GM12865 (cell line): Measurements from ENCODE around the gene MED16.
"Not testable (repeated sequence)": the region's sequence is repeated elsewhere in the genome, so short reads cannot be mapped to it uniquely, and the experiment has no call there.

Experiments
- DNase-seq: peaks from one replicate; pipeline ENCODE4 v3.0.0; 2010; ENCODE audit warnings: low read depth
- H3K4me3 ChIP-seq: 2 replicates; pipeline ENCODE4 v1.5.1; 2011; ENCODE audit warnings: mild to moderate bottlenecking, low read depth, low read length, control low read depth
- TF ChIP-seq, protein P1 (sequence below): IDR thresholded peaks from 2 replicates; pipeline ENCODE4 v1.5.1; 2011; ENCODE audit warnings: low read length, control low read depth, low read depth, inconsistent platforms; ENCODE audit not compliant: insufficient read depth; ENCODE audit errors: missing control alignments

The MED16 gene

DNA sequence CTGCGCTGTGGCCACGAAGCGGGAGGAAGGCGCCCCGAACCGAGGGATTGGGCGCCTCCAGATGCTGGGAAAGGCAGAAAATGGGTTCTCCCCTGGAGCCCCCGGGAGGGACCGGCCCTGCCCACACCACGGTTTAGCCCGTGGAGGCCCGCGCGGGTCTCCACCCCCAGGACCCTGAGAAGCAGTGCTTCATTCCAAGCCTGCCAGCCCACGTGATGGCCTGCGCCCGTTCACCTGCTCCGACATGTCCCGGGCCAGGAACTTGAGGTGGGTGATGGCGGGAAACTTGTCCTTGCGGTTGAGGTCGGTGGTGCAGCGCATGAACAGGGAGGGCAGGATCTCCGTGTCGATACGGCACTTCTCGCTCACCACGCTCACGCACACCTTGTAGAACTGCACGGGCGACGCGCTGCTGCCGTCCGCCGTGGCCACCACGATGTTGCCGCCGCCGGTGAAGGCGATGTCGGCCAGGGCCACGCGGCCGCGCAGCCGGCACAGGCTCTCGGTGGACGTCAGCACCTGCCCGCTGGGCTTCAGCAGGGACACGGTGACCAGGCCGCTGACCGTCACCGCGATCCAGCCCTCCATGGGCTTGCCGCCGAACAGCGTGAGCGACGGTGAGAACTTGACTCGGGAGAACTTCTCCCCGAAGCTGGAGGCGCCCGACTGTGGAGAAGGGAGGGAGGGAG, 7.3 kb downstream of the MED16 start:
- TF ChIP-seq, protein P1, sequence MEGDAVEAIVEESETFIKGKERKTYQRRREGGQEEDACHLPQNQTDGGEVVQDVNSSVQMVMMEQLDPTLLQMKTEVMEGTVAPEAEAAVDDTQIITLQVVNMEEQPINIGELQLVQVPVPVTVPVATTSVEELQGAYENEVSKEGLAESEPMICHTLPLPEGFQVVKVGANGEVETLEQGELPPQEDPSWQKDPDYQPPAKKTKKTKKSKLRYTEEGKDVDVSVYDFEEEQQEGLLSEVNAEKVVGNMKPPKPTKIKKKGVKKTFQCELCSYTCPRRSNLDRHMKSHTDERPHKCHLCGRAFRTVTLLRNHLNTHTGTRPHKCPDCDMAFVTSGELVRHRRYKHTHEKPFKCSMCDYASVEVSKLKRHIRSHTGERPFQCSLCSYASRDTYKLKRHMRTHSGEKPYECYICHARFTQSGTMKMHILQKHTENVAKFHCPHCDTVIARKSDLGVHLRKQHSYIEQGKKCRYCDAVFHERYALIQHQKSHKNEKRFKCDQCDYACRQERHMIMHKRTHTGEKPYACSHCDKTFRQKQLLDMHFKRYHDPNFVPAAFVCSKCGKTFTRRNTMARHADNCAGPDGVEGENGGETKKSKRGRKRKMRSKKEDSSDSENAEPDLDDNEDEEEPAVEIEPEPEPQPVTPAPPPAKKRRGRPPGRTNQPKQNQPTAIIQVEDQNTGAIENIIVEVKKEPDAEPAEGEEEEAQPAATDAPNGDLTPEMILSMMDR: no peak
- DNase-seq: no peak
- no peak overlapping the region for H3K4me3 ChIP-seq

DNA sequence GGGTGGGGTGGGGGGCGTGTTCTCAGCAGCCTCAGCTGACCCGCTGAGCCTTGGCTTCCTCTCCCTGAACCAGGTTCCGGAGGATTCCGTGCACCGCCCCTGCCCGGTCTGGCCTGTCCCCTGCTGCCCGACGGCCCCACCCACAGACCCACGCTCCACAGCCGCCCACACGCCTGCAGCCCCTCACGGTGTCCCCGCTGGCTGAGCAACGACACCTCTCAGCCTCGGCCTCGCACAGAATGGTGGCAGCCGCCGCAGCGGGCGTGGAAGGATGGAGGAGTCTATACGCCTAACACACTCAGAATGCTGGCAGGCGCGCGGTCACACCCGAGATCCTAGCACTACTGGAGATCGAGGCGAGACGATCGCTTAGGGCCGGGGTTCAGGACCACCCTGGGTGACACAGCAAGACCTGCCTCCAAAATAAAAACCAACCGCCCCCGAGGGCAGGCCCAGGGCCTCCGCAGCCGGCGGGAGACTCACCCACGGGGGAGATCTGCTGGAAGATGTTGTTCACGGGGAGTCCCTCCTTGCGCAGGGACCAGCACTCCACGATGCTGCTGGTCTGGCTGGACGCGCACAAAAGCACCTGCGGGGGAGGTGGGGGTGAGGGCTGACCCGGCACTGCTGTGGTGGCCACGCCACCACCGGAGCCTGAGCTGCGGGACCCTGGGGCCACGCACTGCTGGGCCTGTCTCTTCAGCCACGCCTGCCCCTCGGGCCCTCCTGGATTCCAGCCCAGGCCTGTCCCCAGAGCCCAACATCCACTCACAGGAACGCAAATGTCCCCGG, 8.4 kb downstream of the MED16 start:
- DNase-seq: no peak
- no peak overlapping the region for H3K4me3 ChIP-seq
- TF ChIP-seq, protein P1: no peak

DNA sequence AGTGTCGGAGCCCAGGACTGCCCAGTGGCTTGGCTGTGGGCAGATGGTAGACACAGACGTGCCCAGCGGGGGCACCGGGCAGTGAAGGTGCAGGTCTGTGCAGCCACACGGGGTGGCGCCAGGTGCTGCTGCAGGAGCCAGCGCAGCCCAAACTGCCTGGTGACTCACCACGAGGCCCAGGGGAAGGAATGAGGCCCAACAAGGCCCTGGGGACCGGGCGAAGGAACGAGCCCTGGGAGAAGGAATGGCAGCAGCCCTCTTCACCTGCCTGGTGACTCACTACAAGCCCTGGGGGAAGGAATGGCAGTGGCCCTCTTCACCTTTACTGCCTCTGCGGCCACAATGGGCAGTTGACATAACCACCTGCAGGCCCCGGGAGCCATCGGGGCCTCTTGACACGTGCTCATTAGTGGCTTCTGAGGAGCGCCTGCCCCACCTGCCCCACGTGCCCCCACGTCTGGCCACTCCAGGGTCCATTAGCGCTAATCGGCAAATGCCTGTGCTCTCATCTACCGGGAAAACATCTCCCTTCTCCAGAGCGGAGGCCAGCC, 9.3 kb downstream of the MED16 start:
- H3K4me3 ChIP-seq: no peak overlapping the region
- no peak for DNase-seq
- TF ChIP-seq, protein P1: no peak

DNA sequence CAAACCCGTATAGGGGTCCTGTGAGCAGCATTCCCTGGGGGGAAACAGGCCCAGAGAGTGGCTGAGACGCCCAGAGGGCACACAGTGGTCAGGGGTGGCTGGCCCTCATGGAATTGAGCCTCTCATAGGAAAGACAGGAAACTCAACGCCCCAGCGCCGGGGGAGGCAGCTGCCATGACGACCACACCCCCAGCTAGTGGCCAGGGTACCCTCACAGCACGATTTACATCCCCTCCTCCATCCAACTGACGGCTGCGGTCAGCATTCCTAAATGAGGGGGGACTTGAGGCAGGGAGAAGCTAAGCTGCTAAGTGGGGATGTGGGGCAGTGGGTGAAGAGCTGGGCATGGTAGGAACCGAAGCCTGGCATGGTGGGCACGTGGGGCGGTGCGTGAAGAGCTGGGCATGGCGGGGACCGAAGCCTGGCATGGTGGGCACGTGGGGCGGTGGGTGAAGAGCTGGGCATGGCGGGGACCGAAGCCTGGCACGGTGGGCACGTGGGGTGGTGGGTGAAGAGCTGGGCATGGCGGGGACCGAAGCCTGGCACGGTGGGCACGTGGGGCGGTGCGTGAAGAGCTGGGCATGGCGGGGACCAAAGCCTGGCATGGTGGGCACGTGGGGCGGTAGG, 10.0 kb downstream of the MED16 start:
- H3K4me3 ChIP-seq: no peak overlapping the region
- TF ChIP-seq, protein P1: no peak
- no peak for DNase-seq

DNA sequence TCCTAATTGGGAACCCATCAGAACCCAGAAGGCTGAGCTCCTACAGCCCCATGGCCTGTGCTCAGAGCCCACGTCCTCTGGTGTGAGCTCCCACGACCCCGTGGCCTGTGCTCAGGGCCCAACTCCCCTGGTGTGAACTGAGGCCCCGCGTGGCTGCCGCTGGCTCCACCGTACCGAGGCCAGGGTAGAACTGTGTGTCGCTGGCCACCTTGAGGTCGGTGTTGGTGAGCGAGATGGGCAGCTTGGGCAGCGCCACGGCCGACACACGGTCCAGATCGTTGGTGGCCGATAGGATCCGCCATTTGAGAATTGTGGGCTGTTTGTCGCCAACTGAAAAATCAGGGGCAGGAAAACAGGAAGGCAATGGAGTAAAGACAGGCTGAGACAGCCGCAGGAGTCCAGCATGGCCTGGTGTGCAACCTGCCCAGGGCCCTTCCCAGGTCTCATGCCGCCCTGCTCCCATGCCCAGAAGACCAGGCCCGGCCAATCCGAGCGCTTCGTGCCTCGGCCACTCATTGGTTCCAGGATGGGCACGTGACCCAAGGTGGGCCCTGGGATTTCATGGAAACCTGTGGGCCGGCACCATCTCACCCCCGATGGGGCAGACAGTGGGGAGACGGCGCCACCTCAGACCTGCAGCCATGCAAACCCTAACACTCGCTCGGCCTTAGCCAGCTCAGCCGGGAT, 11.5 kb downstream of the MED16 start:
- no peak overlapping the region for H3K4me3 ChIP-seq
- no peak for DNase-seq
- TF ChIP-seq, protein P1: no peak

DNA sequence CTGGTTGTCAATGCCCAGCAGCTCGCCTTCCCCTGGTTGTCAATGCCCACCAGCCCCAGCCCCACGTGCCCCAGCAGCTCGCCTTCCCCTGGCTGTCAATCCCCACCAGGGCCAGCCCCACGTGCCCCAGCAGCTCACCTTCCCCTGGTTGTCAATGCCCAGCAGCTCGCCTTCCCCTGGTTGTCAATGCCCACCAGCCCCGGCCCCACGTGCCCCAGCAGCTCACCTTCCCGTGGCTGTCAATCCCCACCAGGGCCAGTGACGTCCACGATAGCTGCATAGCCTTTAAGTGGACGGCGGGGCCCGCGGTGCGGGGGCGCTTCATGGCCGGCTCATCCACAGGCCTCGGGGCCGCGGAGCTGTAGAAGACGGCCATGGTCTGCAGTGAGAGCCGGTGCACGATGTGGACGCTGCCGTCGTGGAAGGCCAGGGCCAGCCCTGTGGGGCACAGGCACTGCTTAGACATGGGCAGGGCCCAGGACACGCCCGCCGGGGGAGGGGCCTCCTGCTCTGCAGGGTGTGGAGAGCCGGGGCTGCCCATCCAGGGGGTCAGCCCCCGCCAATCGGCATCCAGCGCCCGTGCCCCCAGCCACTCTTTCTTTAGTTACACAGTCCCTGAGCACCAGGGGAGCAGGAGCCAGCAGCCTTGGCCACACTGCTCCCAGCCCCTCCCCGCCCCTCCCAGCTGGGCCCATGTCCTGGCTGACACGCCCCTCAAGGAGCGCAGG, 13.1 kb downstream of the MED16 start:
- TF ChIP-seq, protein P1: no peak
- DNase-seq: no peak
- H3K4me3 ChIP-seq: no peak overlapping the region

DNA sequence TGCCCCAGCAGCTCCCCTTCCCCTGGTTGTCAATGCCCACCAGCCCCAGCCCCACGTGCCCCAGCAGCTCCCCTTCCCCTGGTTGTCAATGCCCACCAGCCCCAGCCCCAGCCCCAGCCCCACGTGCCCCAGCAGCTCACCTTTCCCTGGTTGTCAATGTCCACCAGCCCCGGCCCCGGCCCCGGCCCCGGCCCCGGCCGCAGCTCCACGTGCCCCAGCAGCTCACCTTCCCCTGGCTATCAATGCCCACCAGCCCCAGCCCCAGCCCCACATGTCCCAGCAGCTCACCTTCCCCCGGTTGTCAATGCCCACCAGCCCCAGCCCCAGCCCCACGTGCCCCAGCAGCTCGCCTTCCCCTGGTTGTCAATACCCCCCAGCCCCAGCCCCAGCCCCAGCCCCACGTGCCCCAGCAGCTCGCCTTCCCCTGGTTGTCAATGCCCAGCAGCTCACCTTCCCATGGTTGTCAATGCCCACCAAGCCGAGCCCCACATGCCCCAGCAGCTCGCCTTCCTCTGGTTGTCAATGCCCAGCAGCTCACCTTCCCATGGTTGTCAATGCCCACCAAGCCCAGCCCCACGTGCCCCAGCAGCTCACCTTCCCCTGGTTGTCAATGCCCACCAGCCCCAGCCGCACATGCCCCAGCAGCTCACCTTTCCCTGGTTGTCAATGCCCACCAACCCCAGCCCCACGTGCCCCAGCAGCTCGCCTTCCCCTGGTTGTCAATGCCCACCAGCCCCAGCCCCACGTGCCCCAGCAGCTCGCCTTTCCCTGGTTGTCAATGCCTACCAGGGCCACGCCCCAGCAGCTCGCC, 14.0 kb downstream of the MED16 start:
- H3K4me3 ChIP-seq, DNase-seq: not testable (repeated sequence)

DNA sequence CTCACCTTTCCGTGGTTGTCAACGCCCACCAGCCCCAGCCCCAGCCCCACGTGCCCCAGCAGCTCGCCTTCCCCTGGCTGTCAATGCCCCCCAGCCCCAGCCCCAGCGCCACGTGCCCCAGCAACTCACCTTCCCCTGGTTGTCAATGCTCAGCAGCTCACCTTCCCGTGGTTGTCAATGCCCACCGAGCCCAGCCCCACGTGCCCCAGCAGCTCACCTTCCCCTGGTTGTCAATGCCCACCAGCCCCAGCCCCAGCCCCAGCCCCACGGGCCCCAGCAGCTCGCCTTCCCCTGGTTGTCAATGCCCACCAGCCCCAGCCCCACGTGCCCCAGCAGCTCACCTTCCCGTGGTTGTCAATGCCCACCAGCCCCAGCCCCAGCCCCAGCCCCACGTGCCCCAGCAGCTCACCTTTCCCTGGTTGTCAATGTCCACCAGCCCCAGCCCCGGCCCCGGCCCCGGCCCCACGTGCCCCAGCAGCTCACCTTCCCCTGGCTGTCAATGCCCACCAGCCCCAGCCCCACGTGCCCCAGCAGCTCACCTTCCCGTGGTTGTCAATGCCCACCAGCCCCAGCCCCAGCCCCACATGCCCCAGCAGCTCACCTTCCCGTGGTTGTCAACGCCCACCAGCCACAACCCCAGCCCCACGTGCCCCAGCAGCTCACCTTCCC, 14.9 kb downstream of the MED16 start:
- DNase-seq, H3K4me3 ChIP-seq: not testable (repeated sequence)
